HG03558 (cell line): ENCODE data around the gene PHF14.
"Not testable (repeated sequence)": the region's sequence is repeated elsewhere in the genome, so short reads cannot be mapped to it uniquely, and the experiment has no call there.

ENCODE experiments used
- ATAC-seq: cut with Tn5 transposase; IDR thresholded peaks from one replicate; pipeline ENCODE4 v1.9.1; 2021; ENCODE audit warnings: moderate number of reproducible peaks; ENCODE audit not compliant: unreplicated experiment; ENCODE audit errors: extremely low read depth

PHF14 gene, protein sequence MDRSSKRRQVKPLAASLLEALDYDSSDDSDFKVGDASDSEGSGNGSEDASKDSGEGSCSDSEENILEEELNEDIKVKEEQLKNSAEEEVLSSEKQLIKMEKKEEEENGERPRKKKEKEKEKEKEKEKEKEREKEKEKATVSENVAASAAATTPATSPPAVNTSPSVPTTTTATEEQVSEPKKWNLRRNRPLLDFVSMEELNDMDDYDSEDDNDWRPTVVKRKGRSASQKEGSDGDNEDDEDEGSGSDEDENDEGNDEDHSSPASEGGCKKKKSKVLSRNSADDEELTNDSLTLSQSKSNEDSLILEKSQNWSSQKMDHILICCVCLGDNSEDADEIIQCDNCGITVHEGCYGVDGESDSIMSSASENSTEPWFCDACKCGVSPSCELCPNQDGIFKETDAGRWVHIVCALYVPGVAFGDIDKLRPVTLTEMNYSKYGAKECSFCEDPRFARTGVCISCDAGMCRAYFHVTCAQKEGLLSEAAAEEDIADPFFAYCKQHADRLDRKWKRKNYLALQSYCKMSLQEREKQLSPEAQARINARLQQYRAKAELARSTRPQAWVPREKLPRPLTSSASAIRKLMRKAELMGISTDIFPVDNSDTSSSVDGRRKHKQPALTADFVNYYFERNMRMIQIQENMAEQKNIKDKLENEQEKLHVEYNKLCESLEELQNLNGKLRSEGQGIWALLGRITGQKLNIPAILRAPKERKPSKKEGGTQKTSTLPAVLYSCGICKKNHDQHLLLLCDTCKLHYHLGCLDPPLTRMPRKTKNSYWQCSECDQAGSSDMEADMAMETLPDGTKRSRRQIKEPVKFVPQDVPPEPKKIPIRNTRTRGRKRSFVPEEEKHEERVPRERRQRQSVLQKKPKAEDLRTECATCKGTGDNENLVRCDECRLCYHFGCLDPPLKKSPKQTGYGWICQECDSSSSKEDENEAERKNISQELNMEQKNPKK

DNA sequence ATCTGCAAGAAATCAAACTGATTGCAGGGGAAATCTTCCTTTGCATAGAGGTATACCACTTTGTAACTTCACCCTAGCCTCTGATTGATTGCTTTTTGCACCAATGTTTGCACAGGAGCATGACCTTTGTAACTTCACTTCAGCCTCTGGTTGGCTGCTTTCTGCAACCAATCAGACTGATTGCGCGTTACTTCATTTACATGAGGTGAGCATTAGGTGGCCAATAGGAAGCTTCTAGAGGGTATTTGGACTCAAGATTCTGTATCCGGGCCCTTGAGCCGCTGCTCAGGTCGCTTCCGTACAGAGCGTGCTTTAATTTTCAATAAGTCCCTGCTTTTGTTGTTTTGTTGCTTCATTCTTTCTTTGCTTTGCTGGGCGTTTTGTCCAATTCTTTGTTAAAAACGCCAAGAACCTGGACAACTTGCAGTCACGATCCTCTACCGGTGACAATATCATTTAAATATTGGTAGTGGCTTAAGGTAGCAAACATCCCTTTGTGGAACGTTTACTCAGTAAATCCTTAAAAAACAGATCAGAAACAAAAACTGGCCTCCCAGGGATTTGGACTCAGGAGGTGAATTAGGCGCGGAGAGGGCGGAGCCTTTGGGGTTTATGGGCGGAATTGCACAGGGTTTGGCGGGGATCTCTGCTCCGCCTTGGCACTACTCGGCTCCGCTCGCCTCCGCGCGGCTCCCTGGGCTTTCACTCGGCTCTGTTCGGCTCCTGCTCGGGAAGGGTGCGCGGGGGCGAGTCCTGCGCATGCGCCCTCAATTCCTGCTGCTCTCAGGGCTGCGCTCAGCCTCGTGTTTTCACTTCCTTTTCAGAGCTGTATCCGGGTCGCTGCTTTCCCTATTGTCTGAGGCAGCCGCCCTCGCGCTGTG, at the start of gene PHF14:
PHF14 (plus strand) TSS at position 812 of the 881 bp plus-strand sequence. CDS start 452 bp downstream, outside the sequence.
- peak; percentile 94 for ATAC-seq

DNA sequence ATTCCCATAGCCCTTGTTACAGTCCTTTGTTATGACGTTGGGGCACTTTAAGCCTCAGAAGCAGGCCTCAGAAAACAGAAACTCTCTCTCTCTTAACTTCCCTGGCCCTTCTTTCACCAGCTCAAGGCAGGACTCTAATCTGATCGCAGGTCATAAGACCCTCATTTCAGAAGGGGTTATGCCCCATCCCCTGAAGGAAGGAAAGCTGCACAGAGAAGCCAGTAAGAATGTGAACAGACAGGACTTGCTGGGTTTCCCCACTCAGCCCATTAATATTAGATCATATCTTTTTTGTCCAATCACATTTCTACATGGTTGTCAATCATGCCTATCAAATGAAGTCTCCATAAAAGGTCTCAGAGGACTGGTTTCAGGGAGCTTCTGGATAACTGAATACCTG, 49.3 kb upstream of the PHF14 start:
- no peak for ATAC-seq

DNA sequence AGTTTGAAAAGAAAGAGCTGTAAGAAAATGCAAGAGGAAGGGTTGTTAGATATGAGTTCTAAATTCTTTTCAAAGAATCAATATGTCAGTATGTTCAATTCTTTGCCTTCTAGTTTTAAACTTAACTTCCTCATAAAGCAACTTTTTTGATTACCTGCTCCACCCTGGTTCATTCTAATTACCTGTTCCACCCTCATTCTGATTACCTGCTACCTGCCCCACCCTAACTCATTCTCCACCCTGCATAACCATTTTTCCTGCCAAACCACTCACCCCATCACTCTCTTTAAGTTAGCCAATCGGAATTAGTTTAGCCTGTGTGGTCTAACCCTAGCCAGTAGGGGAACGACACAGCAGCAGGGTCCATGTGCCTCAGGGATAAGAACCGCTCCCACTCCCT, 45.5 kb upstream of the PHF14 start:
- not testable (repeated sequence) for ATAC-seq

DNA sequence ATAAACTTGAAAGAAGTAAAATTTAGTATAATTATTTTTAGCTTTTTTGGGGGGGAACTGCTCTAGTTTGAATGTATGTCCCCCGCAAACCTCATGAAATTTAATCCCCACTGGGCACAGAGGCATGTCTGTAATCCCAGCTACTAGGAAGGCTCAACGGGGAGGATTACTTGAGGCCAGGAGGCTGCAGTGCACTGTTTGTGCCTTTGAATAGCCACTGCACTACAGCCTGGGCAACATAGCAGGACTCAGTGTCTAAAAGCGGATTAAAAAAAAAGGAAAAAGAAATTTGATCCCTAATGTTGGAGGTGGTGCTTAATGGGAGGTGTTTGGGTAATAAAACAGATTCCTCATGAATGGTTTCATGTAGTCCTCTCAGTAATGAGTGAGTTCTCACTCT, 43.1 kb upstream of the PHF14 start:
- no peak for ATAC-seq

DNA sequence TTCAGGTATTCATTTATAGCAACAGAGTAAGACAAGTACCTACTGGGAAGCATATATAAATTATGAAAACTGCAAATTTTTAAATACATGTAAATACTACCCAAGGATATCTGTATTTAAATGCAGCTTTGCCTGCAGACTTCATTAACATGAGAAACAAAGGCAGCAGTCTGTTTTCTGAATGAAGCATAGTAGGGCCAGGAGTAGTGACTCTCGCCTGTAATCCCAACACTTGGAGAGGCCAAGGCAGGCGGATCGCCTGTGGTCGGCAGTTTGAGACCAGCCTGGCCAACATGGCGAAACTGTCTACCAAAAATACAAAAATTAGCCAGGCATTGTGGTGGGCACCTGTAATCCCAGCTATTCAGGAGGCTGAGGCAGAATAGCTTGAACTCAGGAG, 42.5 kb upstream of the PHF14 start:
- no peak for ATAC-seq

DNA sequence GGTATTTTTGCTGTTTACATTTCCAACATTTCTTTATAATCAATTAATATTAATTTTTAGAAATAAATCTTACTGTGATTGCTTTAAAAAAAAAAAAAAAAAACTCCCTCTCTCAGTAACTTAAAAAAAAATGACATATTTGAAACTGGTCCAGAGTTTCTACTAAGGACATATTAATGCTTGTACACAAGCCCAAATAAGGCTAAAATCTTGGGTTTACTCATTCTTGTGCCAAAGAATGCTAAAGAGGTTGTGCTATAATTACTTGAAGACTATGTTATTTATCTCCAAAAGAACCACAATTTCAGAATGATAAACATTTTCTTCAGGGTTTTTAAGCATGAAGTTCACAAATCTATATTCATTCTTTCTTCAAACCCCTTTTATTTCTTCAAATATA, 39.4 kb upstream of the PHF14 start:
- ATAC-seq = no peak

DNA sequence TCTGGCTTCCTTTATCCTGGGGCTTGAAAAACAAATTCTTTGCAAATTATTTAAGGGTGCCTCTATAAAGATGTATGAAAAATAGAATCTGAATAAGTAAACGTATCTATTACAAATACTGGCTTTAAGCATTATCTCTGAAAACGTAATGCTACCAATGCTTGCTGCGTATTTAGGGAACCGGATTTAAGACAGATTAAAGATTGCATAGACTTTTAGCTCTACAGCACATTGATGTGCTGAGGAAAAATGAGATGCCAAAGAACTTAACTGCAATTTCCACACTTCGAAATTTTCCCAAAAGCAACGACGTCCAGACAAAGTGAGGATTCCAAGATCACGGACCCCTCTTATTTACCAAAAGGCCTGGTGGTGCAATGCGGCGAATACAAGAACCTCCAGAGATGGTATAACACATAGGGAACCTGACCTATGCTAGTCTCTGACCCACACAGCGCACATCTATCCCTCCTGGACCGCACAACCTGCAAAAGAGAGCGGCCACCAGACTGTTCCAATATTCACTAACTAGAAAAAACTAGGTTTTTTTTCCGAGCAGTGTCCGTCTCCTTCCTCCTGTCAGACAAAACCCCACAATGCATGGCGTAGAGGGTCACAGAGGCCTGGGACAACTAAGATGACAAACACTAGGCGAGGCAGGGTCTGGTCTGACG, 34.3 kb upstream of the PHF14 start:
- peak; percentile 5 for ATAC-seq

DNA sequence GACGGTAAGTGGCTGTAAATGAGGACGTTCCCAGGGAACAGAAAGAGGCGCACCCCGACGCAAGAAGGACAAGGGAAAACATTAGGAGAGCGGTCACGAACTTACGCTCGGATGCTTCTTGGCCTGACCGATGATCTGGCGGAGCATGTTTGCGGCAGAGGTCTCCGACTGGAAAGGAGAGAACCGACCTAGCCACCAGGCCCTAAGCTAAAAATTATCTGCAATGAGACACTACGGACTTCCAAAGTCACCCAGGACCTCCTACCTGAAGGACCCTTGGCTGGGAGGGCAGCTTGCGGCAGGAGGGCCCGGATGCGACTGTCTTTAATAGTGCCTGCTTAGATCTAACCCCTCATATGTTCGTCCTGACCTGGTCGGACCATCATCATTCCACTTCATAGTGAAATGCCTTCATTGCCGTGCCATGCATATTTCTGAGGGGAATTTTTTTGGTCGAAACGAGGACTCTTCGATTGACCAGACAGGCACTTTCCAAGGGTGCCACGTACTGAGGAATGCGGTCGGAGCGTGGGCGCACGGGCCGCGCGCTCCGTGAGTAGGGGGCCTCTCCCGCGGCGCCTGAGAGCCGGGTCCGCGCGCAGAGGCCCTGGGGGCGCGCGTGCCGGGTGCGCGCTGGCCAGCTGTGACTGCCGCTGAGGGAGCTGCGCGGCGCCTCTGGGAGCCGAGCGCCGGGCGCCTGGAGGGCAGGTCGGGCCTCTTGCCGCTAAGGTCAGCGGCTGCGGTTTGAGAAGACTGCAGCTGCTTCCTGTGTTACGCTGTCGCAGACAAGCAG, 33.6 kb upstream of the PHF14 start:
- peak; percentile 79 for ATAC-seq

DNA sequence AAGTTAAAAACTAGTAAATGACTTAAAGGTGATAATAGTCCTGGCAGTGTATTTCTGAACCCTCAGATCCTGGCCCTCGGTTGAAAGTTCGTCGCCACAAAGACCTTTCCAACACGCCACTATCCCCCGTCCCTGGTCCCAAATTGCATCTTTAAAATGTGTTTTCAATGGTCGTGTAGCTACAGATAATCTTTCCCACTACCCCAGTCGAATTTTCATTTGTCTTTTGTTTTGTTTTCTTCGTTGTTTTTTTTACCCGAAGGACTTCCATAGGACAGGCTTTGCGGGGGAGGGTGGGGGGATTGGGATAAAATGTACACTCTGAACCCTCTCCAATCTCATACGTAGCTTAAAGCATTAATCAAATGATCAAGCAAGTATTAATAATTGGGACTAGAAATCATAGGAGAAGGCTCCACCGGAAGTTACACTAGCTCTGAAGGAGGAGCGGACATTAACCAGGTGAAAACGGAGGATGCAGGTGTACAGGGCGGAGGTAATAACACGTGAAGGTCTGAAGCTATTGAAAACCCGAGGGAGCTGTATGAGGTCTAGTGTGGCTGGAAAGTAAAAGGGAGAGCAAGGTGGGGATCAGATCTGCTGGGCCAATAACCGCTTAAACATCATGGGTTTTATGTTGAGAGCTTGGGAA, 32.8 kb upstream of the PHF14 start:
- ATAC-seq = no peak

DNA sequence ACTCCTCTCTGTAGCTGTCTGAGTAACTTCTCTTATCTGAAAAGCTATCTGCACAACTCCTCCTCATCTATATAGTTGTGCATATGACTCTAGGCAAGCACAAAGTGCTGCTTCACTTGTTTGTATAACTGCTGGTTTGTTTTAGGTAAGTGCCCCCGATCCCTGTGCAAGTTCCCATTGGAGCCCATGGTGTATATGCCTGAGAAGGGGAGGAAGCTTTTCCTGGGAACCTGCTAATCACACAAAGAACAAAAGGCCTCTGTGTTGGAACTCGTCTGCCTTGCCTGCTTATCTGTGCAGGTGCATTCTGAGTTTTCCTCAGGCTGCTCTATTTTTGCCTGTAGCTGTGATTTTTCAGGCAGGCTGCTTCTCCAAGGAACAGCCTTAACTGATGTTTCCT, 23.2 kb upstream of the PHF14 start:
- no peak for ATAC-seq

DNA sequence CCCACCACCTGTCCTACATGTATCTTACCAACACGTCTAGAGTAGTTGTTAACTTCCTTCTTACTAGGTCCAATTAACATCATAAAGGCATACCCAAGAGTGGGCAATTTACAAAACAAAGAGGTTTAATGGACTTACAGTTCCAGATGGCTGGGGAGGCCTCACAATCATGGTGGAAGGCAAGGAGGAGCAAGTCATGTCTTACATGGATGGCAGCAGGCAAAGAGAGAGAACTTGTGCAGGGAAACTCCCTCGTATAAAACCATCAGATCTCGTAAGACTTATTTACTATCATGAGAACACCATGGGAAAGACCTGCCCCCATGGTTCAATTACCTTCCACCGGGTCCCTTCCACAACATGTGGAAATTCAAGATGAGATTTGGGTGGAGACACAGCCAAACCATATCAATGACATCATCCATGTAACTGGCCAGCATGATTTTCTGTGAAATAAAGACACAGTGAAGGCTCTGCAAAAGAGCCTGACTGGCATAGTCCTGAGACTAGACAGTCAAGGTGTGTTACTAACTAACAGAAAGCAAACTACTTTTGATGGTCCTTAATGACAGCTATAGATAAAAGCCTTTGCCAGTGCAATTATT, 22.6 kb upstream of the PHF14 start:
- ATAC-seq = not testable (repeated sequence)

DNA sequence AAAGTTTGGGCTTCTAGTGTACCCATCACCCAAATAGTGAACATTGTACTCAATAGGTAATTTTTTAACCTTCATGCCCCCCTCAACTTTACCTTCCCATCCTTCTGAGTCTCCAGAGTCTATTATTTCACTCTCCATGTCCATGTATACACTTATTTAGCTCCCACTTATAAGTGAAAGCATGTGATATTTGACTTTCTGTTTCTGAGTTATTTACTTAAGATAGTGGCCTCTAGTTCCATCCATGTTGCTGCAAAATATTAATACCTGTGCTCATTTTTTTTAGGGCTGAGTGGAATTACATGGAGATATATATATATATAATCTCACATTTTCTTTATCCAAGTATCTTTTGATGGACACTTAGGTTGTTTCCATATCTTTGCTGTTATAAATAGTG, 21.1 kb upstream of the PHF14 start:
- ATAC-seq = no peak

DNA sequence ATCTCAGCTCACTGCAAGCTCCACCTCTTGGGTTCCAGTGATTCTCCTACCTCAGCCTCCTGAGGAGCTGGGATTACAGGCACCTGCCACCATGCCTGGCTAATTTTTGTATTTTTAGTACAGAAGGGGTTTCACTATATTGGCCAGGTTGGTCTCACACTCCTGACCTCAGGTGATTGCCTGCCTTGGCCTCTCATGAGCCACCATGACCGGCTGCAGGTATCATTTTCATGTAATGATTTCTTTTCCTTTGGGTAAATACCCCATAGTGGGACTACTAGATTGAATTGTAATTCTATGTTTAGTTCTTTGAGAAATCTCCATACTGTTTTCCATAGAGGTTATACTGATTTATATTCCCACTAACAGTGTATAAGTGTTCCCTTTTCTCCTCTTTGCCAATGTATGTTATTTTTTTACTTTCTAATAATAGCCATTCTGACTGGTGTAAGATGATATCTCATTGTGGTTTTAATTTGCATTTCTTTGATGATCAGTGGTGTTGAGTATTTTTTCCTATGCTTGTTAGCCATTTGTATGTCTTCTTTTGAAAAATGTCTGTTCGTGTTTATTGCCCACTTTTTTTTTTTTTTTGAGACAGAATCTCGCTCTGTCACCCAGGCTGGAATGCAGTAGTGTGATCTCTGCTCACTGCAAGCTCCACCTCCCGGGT, 20.5 kb upstream of the PHF14 start:
- not testable (repeated sequence) for ATAC-seq

DNA sequence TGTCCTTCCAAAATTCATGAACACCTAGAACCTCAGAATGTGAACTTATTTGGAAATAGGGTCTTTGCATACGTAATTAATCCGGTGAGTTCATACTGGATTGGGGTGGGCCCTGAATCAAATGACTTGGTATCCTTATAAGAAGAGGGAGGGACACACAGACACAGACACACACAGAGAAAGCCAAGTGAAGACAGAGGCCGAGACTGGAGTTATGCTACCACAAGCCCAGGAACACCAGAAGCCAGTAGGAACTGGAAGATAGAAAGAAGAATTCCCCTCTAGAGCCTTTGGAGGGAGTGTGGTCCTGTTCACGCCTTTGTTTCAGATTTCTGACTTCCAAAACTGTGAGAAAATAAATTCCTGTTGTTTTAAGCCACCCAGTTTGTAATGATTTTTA, 17.1 kb upstream of the PHF14 start:
- ATAC-seq = no peak

DNA sequence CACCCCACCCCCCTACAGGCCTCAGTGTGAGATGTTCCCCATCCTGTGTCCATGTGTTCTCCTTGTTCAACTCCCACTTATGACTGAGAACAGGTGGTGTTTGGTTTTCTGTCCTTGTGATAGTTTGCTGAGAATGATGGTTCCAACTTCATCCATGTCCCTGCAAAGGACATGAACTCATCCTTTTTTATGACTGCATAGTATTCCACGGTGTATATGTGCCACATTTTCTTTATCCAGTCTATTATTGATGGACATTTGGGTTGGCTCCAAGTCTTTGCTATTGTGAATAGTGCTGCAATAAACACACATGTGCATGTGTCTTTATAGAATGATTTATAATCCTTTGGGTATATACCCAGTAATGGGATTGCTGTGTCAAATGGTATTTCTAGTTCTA, 13.4 kb upstream of the PHF14 start:
- ATAC-seq = not testable (repeated sequence)

DNA sequence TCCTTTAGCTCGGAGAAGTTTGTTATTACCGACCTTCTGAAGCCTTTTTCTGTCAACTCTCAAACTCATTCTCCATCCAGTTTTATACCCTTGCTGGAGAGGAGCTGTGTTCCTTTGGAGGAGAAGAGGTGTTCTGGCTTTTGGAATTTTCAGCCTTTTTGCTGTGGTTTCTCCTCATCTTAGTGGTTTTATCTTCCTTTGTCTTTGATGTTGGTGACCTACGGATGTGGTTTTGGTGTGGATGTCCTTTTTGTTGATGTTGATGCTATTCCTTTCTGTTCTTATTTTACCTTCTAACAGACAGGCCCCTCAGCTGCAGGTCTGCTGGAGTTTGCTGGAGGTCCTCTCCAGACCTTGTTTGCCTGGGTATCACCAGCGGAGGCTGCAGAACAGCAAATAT, 8.7 kb upstream of the PHF14 start:
- not testable (repeated sequence) for ATAC-seq

DNA sequence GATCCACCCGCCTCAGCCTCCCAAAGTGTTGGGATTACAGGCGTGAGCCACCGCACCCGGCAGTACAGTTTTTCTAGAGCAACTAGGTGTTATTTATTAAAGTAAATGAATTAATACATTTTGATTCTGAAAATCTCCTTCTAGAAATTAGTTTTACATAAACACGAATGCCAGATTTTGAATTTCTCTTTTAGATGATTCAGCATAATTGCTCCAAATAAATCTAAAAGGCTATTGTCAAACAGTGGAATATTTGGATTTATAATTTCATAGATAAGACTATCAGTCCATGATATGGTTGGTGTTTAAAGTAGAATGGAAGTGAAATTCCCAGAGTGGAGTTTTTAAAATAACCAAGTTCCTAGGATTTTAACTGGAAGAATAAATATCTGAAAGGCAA, 1.5 kb upstream of the PHF14 start:
- ATAC-seq = no peak
